NT2/D1 (cell line): ENCODE results near the gene ERCC8.

ENCODE experiments used
- YY1 ChIP-seq: IDR thresholded peaks from 2 replicates; pipeline ENCODE4 v1.6.1; 2011; ENCODE audit not compliant: insufficient read length, insufficient read depth
- ZNF274 ChIP-seq: IDR thresholded peaks from 2 replicates; pipeline ENCODE4 v1.6.1; 2011; ENCODE audit warnings: mild to moderate bottlenecking, low read depth, low read length

DNA sequence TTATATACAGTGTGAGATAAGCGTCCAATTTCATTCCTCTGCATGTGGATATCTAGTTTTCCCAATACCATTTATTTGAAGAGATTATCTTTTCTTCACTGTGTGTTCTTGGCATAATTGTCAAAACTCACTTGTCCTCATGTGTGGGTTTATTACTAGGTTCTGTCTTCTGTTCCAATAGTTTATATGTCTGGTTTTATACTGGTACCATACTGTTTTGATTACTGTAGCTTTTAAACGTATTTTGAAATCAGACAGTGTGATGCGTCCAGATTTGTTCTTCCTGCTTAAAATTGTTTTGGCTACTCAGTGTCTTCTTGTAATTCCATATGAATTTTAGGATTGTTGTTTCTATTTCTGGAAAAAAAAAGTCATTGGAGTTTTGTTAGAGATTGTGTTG lies 10.4 kb upstream of the ERCC8 start:
- TF ChIP-seq ZNF274 (no peak), YY1 (no peak)
